K562 (cell line): ENCODE results near the gene NDP. TPM values are rescaled to one million over a fixed set of nuclear protein-coding genes. Genes with fewer than 3 reads are reported as not detected.

ENCODE experiments used
- ATAC-seq: fragments of 200-7000 bp; cut with Tn5 transposase; 3 replicates; pipeline ENCODE4 v1.9.1; 2020; ENCODE audit warnings: moderate library complexity
- BruUV-seq: library from RNA; stranded (reverse); fragments of 400-500 nt; replicated peaks from 2 replicates; lab custom pipeline; 2021; lab: Mats Ljungman, UMichigan
- CTCF ChIA-PET: fragments of 300-600 bp; formaldehyde crosslinking; extraction: SDS; loops from one replicate; lab custom pipeline; 2021; ENCODE audit warnings: low intra/inter-chr PET ratio; lab: Yijun Ruan, JAX
- POLR2A ChIA-PET: fragments of 300-600, 350-650 bp; sonication (Branson Sonifier 250); formaldehyde crosslinking; extraction: SDS; loops from one replicate; lab custom pipeline; 2021; ENCODE audit warnings: antibody characterized with exemption, inconsistent platforms; lab: Yijun Ruan, JAX
- DNase-seq, 4 experiments: peaks; one replicate each; pipeline versions ENCODE4 v3.0.0 to v3.0.0-alpha.2; 2011 to 2018; ENCODE audit warnings: low spot score in 3 of 4, mixed read lengths in 3 of 4; ENCODE audit errors: extremely low read depth in 1 of 4
- FAIRE-seq: peaks from 2 replicates; lab custom pipeline; 2011; peaks lifted over from hg19 to GRCh38; lab: Jason Lieb, UNC
- H2AFZ ChIP-seq: 2 replicates; pipeline ENCODE4 v1.6.0; 2011; ENCODE audit warnings: low read depth, low read length, control low read depth, inconsistent platforms
- H3K27ac ChIP-seq: fragments of 200-600 bp; 3 replicates; pipeline ENCODE4 v1.8.0; 2011; ENCODE audit warnings: low read depth, mild to moderate bottlenecking, control low read depth, inconsistent platforms, low read length, moderate library complexity, mixed read lengths; ENCODE audit errors: extremely low read depth
- H3K27me3 ChIP-seq, 2 experiments: fragments of 300-600 bp in 1 of 2; 2 replicates in 1 of 2; 3 replicates in 1 of 2; pipeline versions ENCODE4 v1.6.0 to v1.8.0; 2011; ENCODE audit warnings: inconsistent platforms in 2 of 2, low read length in 2 of 2, mild to moderate bottlenecking in 1 of 2, mixed read lengths in 1 of 2, moderate library complexity in 1 of 2; ENCODE audit not compliant: control insufficient read depth in 2 of 2, insufficient read depth in 2 of 2
- H3K36me3 ChIP-seq: fragments of 300-600 bp; 3 replicates; pipeline ENCODE4 v1.8.0; 2011; ENCODE audit warnings: mild to moderate bottlenecking, low read length, inconsistent platforms; ENCODE audit not compliant: control insufficient read depth, insufficient read depth
- H3K4me1 ChIP-seq, 2 experiments: fragments of 200-600 bp in 1 of 2; replicated peaks in 1 of 2; 2 replicates in 1 of 2; 3 replicates in 1 of 2; pipeline versions ENCODE4 v1.5.1 to v1.8.0; 2011; ENCODE audit warnings: inconsistent platforms in 2 of 2, low read length in 2 of 2, mild to moderate bottlenecking in 1 of 2, mixed read lengths in 1 of 2, moderate library complexity in 1 of 2; ENCODE audit not compliant: control insufficient read depth in 2 of 2, insufficient read depth in 2 of 2
- H3K4me2 ChIP-seq: 2 replicates; pipeline ENCODE4 v1.6.1; 2011; ENCODE audit warnings: low read length, control low read depth, inconsistent platforms, mixed read lengths; ENCODE audit not compliant: insufficient read depth
- H3K4me3 ChIP-seq: fragments of 200-600 bp; sonication (generic), shearing (Covaris generic); 2 replicates; pipeline ENCODE4 v1.5.1; 2016; ENCODE audit warnings: control low read depth, inconsistent platforms
- H3K79me2 ChIP-seq: fragments of 200-600 bp; 3 replicates; pipeline ENCODE4 v1.8.0; 2011; ENCODE audit warnings: low read length, inconsistent platforms; ENCODE audit not compliant: control insufficient read depth, insufficient read depth
- H3K9ac ChIP-seq, 2 experiments: 2 replicates each; pipeline versions ENCODE4 v1.6.0 to v1.6.1; 2011; ENCODE audit warnings: low read depth in 2 of 2, low read length in 2 of 2, control low read depth in 1 of 2, inconsistent platforms in 1 of 2, mild to moderate bottlenecking in 1 of 2, mixed read lengths in 1 of 2; ENCODE audit not compliant: insufficient read depth in 1 of 2
- H3K9me1 ChIP-seq: one replicate; pipeline ENCODE4 v1.6.0; 2011; ENCODE audit warnings: inconsistent platforms, mild to moderate bottlenecking, low read length, moderate library complexity; ENCODE audit not compliant: control insufficient read depth, insufficient read depth
- H3K9me3 ChIP-seq: replicated peaks from 2 replicates; pipeline ENCODE4 v1.5.1; 2011; ENCODE audit warnings: low read depth, low read length, inconsistent platforms; ENCODE audit not compliant: control insufficient read depth, insufficient read depth
- H4K20me1 ChIP-seq: replicated peaks from 2 replicates; pipeline ENCODE4 v1.6.1; 2011; ENCODE audit warnings: low read length, inconsistent platforms, mixed read lengths; ENCODE audit not compliant: control insufficient read depth, insufficient read depth
- WGBS: fragments of 100-300 bp; shearing (Covaris generic); methylation state at CpG from one replicate; pipeline ENCODE4 v1.1.6; 2016; ENCODE audit warnings: low coverage, mixed read lengths; ENCODE audit not compliant: insufficient coverage; ENCODE audit errors: missing lambda C conversion rate; 5-methylcytosine and 5-hydroxymethylcytosine counted together
- in situ Hi-C: fragments of 300-500 bp; cut with MboI; formaldehyde crosslinking; loops from 4 replicates; pipeline ENCODE4 v1.15.0; 2018; ENCODE audit warnings: inconsistent platforms, mixed read lengths
- intact Hi-C: fragments of 100-400 bp; cut with micrococcal nuclease; formaldehyde crosslinking; loops from 2 replicates; pipeline ENCODE4 v1.14.2; 2022
- polyA plus RNA-seq, 8 experiments: library from polyadenylated mRNA; depleted of rRNA in 4 of 8; stranded (reverse) in 5 of 8; unstranded in 3 of 8; fragments of >200 nt; fragmentation: Nextera tagmentation in 2 of 8; fragmentation: Illumina TruSeq in 1 of 8; extraction: Ambion mirVana in 2 of 8; extraction: Trizol in 1 of 8; gene quantifications; 2 replicates each; pipeline versions ENCODE4 v1.2.1 to v1.2.3, GENCODE V29; 2011 to 2014; ENCODE audit warnings: inconsistent platforms in 1 of 8, missing spikeins in 1 of 8
- total RNA-seq, 7 experiments: library from RNA; depleted of rRNA in 6 of 7; stranded (reverse); fragments of >200 nt in 6 of 7; fragmentation: Illumina TruSeq in 2 of 7; extraction: Trizol in 2 of 7; gene quantifications; 2 replicates each; pipeline versions ENCODE4 v1.2.1 to v1.2.3, GENCODE V29; 2011 to 2021; ENCODE audit warnings: low replicate concordance in 1 of 7
- TF ChIP-seq, protein P1 (sequence below): fragments of 250-450 bp; sonication (Bioruptor Pico); IDR thresholded peaks from 2 replicates; pipeline ENCODE4 v1.8.0; 2021; ENCODE audit warnings: moderate library complexity, mild to moderate bottlenecking, inconsistent platforms
- TF ChIP-seq, protein P2 (sequence below), 2 experiments: IDR thresholded peaks; 2 replicates each; pipeline ENCODE4 v1.6.1; 2011; ENCODE audit warnings: borderline replicate concordance in 1 of 2, control low read depth in 1 of 2, low read depth in 1 of 2, low read length in 1 of 2, mild to moderate bottlenecking in 1 of 2, mixed read lengths in 1 of 2, moderate library complexity in 1 of 2; ENCODE audit not compliant: insufficient read depth in 1 of 2, insufficient read length in 1 of 2, poor library complexity in 1 of 2, severe bottlenecking in 1 of 2; ENCODE audit errors: extremely low read depth in 1 of 2

The NDP gene
- total and polyA plus RNA-seq, 9 of the 15 experiments (the other 6 are each of a cell fraction or from before 2014, with no cell fraction given): not detected

DNA sequence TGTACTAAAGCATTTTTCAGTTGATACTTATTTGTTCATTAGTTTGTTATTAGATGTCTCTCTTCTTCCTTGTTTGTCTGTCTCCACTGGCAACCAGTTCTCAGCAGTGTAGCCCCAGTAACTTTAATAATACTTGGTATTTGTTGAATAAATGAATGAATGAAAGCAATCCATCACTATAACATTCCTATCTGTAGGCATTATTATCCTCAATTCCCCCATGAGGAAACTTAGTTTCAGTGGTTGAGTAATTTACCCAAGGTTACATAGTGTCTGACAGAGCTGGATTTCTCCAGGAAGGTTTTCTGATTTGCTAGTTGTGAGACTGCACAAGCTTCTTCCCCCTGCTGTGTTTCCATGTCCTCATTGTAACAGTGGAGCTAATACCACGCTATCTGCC is 63.2 kb downstream of the NDP start (continued):
- TF ChIP-seq, protein P1, sequence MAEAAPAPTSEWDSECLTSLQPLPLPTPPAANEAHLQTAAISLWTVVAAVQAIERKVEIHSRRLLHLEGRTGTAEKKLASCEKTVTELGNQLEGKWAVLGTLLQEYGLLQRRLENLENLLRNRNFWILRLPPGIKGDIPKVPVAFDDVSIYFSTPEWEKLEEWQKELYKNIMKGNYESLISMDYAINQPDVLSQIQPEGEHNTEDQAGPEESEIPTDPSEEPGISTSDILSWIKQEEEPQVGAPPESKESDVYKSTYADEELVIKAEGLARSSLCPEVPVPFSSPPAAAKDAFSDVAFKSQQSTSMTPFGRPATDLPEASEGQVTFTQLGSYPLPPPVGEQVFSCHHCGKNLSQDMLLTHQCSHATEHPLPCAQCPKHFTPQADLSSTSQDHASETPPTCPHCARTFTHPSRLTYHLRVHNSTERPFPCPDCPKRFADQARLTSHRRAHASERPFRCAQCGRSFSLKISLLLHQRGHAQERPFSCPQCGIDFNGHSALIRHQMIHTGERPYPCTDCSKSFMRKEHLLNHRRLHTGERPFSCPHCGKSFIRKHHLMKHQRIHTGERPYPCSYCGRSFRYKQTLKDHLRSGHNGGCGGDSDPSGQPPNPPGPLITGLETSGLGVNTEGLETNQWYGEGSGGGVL: no peak

DNA sequence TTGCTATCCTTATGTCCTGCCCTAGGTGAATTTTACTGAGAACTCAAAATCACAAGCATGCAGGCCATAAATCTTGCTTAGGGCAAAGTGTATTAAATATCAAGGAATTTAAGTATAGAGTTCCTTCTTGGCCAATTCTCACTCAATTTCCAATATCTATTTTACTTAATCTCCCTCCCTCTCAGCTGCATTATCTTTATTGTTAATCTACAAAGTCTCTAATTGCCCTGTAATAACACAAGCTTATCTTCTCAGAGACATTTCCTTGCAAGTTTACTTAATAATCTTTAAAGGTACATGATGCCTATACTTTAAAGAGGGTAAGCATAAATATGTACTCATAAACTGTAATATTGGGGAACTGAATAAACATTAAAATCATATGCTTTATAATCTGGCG is 64.0 kb downstream of the NDP start:
- in situ Hi-C loops: no loop called here
- Histone ChIP-seq H3K9me1 (no peaks in the 10 kb centered on the region), H3K4me2 (no peak overlapping the region), H3K36me3 (no peaks in the 10 kb centered on the region)
- no TSS peak for BruUV-seq
- 0% methylated on average over 1 of the region's 1 CpG for WGBS
- TF ChIP-seq, protein P2, sequence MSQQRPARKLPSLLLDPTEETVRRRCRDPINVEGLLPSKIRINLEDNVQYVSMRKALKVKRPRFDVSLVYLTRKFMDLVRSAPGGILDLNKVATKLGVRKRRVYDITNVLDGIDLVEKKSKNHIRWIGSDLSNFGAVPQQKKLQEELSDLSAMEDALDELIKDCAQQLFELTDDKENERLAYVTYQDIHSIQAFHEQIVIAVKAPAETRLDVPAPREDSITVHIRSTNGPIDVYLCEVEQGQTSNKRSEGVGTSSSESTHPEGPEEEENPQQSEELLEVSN (IDR thresholded peaks at IDR 0.05; ENCODE audit: borderline replicate concordance in 1 of 2, extremely low read depth in 1 of 2, insufficient read depth in 1 of 2, insufficient read length in 1 of 2, low read depth in 1 of 2, low read length in 1 of 2, poor library complexity in 1 of 2, severe bottlenecking in 1 of 2): no peak
- TF ChIP-seq, all 486 proteins: peak for 0
- ATAC-seq: no peak
- ChIA-PET CTCF (no interaction called here), POLR2A (no interaction called here)
- intact Hi-C loops: loop anchor here (10.0 kb wide), 1 partner anchor 74 kb away; no protein-coding TSS in a partner anchor
- no peaks in the 10 kb centered on the region for H3K27me3 ChIP-seq
- H3K79me2 ChIP-seq: no peaks in the 10 kb centered on the region
- no peak overlapping the region for H3K4me3 ChIP-seq
- no peak overlapping the region for H2AFZ ChIP-seq
- H4K20me1 ChIP-seq: no peaks in the 10 kb centered on the region
- FAIRE-seq: no peak
- H3K9ac ChIP-seq: no peak overlapping the region
- no peaks in the 10 kb centered on the region for H3K4me1 ChIP-seq
- no peak for DNase-seq
- H3K27ac ChIP-seq: no peak overlapping the region
- no peaks in the 10 kb centered on the region for H3K9me3 ChIP-seq
